Activated B cell treated with CpG ODN at 0.5 μM for 24 hours (primary cell): ENCODE results near the gene ROBO2. TPM values are rescaled to one million over a fixed set of nuclear protein-coding genes. Genes with fewer than 3 reads are reported as not detected.

Experiments
- ATAC-seq: fragments of 200-7000 bp; cut with Tn5 transposase; one replicate; pipeline ENCODE4 v1.10.0; 2021; ENCODE audit warnings: low read depth, mild to moderate bottlenecking, moderate library complexity
- CTCF ChIA-PET: fragments of 350-600 bp; sonication (Branson Sonifier 250); formaldehyde crosslinking; loops from one replicate; lab custom pipeline; 2021; ENCODE audit warnings: antibody characterized with exemption; lab: Charles Lee
- POLR2A ChIA-PET: fragments of 350-600 bp; sonication (Branson Sonifier 250); formaldehyde crosslinking; loops from one replicate; lab custom pipeline; 2021; ENCODE audit warnings: antibody characterized with exemption; lab: Charles Lee
- DNase-seq: peaks from one replicate; pipeline ENCODE4 v3.0.0; 2022
- H3K27ac Mint-ChIP-seq: one replicate; pipeline ENCODE4 v1.8.0; 2020; ENCODE audit warnings: mixed read lengths
- H3K27me3 Mint-ChIP-seq: one replicate; pipeline ENCODE4 v1.8.0; 2021; ENCODE audit warnings: mixed read lengths
- H3K36me3 Mint-ChIP-seq: one replicate; pipeline ENCODE4 v1.8.0; 2021; ENCODE audit warnings: low read depth, mixed read lengths
- H3K4me1 Mint-ChIP-seq: one replicate; pipeline ENCODE4 v1.8.0; 2021; ENCODE audit warnings: mixed read lengths
- H3K4me3 Mint-ChIP-seq: one replicate; pipeline ENCODE4 v1.8.0; 2020; ENCODE audit warnings: mild to moderate bottlenecking, mixed read lengths
- H3K9me3 Mint-ChIP-seq: one replicate; pipeline ENCODE4 v1.8.0; 2020; ENCODE audit warnings: mixed read lengths
- CTCF ChIP-seq: fragments of 200-600 bp; IDR thresholded peaks from one replicate; pipeline ENCODE4 v1.8.0; 2022; ENCODE audit warnings: antibody characterized with exemption, mild to moderate bottlenecking
- intact Hi-C: fragments of 100-400 bp; cut with micrococcal nuclease; formaldehyde crosslinking; loops from one replicate; pipeline ENCODE4 v1.15.1; 2024
- total RNA-seq: library from RNA; stranded (reverse); gene quantifications from 2 replicates; pipeline ENCODE4 v1.2.3, GENCODE V29; 2022

The ROBO2 gene
- total RNA-seq, 1 donor from 2014 or later: not detected

GRCh38 chr3:77038468-77038929 lies 1.4 kb upstream of the ROBO2 start:
- ChIA-PET POLR2A (no interaction called here), CTCF (no interaction called here)
- TF ChIP-seq CTCF: no peak
- Mint-ChIP-seq H3K4me1 (no peaks in the 10 kb centered on the region), H3K9me3 (no peaks in the 10 kb centered on the region), H3K36me3 (no peaks in the 10 kb centered on the region), H3K27ac (no peak overlapping the region), H3K4me3 (no peak overlapping the region), H3K27me3 (peaks cover 30% of the 10 kb centered on the region)
- DNase-seq: no peak
- intact Hi-C loops: no loop called here
- no peak for ATAC-seq

- peaks cover 30% of the 10 kb centered on the region for H3K27me3 Mint-ChIP-seq
- intact Hi-C loops: no loop called here
- no peaks in the 10 kb centered on the region for H3K36me3 Mint-ChIP-seq
- ATAC-seq: no peak
- TF ChIP-seq CTCF: no peak
- no peak overlapping the region for H3K4me3 Mint-ChIP-seq
- CTCF ChIA-PET: no interaction called here
- DNase-seq: no peak
- H3K27ac Mint-ChIP-seq: no peak overlapping the region
- POLR2A ChIA-PET: no interaction called here
- H3K4me1 Mint-ChIP-seq: no peaks in the 10 kb centered on the region
- no peaks in the 10 kb centered on the region for H3K9me3 Mint-ChIP-seq
Measured at GRCh38 chr3:77038930-77039605, 831 bp upstream of the ROBO2 start.

- Mint-ChIP-seq H3K9me3 (no peaks in the 10 kb centered on the region), H3K27ac (no peak overlapping the region), H3K27me3 (peaks cover 30% of the 10 kb centered on the region), H3K4me3 (no peak overlapping the region), H3K36me3 (no peaks in the 10 kb centered on the region), H3K4me1 (no peaks in the 10 kb centered on the region)
- POLR2A ChIA-PET: no interaction called here
- TF ChIP-seq CTCF: no peak
- CTCF ChIA-PET: no interaction called here
- intact Hi-C loops: no loop called here
- no peak for ATAC-seq
- DNase-seq: no peak
Measured at GRCh38 chr3:77040216-77040615, 317 bp downstream of the ROBO2 start.

GRCh38 chr3:77040926-77041722 lies 1.2 kb downstream of the ROBO2 start:
- no peak for TF ChIP-seq CTCF
- Mint-ChIP-seq H3K27me3 (peaks cover 30% of the 10 kb centered on the region), H3K4me3 (no peak overlapping the region), H3K9me3 (no peaks in the 10 kb centered on the region), H3K27ac (no peak overlapping the region), H3K36me3 (no peaks in the 10 kb centered on the region), H3K4me1 (no peaks in the 10 kb centered on the region)
- ATAC-seq: no peak
- ChIA-PET CTCF (no interaction called here), POLR2A (no interaction called here)
- intact Hi-C loops: no loop called here
- no peak for DNase-seq

GRCh38 chr3:77041811-77042210 lies 1.9 kb downstream of the ROBO2 start:
- DNase-seq: no peak
- Mint-ChIP-seq H3K36me3 (no peaks in the 10 kb centered on the region), H3K4me3 (no peak overlapping the region), H3K4me1 (no peaks in the 10 kb centered on the region), H3K27me3 (peaks cover 30% of the 10 kb centered on the region), H3K27ac (no peak overlapping the region), H3K9me3 (no peaks in the 10 kb centered on the region)
- ChIA-PET CTCF (no interaction called here), POLR2A (no interaction called here)
- intact Hi-C loops: no loop called here
- no peak for TF ChIP-seq CTCF
- no peak for ATAC-seq
